Endometrial microvascular endothelial cells (primary cell): ENCODE data around the gene NR5A1. TPM values are rescaled to one million over a fixed set of nuclear protein-coding genes. Genes with fewer than 3 reads are reported as not detected.

ENCODE experiments used
- in situ Hi-C: cut with HindIII; loops from 2 replicates; pipeline ENCODE4 v1.10.0; 2017; ENCODE audit warnings: low sequenced_read_pairs, low pct_unique_long_range_greater_than_20kb; ENCODE audit errors: inconsistent ontology term
- total RNA-seq: library from RNA; depleted of rRNA; stranded (reverse); fragments of >200 nt; gene quantifications from one replicate; pipeline ENCODE4 v1.2.3, GENCODE V29; 2015; ENCODE audit errors: inconsistent ontology term

NR5A1 gene
- total RNA-seq, 1 donor from 2014 or later, result not detected

DNA sequence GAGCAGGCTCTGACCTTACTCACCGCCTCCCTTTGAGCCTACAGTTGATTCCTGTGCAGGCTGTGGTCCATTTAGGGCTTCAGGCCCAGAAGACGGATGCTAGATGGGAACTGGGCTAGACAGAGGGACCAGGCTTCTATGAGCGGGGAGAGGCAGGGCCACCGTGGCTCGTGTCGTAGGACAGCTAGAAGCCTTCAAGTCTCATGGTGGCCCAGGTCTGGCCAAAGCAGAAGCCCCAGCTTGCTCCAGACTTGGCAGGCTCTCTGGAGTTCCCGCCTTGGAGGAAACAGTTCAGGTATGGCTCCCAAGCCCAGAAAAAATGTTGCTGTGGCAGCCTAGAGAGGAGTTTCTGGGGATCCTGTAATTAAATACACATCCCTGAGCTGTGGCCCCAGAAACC is 10.9 kb upstream of the NR5A1 start:
- in situ Hi-C loops, result no loop called here

DNA sequence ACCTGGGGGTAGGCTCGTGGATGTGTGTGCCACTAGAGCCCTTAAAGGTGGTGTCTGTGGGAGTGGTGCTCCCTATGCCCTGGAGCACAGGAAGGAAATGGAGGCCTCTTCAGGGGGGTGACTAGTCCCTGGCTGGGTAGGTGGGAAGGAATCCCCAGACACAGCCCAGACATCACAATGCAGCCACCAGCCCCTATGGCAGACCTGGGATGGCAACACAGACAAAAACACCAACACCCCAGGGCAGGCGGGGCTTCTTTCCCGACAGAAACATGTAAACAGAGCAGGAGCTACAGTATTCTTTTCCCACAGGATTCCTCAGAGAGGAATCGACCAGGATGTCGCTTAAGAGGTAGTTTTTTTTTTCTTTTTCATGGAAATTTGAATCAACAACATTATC is 10.4 kb upstream of the NR5A1 start:
- in situ Hi-C loops, result no loop called here

DNA sequence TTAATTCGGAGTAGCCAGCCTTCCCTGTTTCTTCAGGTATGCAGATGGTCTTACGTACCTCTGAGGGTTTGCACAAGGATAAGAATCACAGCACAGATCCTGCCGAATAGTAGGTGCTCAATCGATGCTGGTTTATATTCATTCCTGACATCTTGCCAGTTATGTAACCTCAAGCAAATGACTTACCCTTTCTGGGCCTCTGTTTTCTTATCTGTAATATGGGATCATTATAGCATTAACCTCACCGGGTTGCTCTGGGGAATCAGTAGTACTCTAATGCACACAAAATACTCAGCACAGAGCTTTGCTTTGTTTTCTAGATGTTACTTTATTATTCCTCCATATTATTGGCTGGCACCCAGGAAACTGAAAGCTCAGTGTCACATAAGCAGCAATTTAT is 7.7 kb upstream of the NR5A1 start:
- in situ Hi-C loops, result no loop called here

DNA sequence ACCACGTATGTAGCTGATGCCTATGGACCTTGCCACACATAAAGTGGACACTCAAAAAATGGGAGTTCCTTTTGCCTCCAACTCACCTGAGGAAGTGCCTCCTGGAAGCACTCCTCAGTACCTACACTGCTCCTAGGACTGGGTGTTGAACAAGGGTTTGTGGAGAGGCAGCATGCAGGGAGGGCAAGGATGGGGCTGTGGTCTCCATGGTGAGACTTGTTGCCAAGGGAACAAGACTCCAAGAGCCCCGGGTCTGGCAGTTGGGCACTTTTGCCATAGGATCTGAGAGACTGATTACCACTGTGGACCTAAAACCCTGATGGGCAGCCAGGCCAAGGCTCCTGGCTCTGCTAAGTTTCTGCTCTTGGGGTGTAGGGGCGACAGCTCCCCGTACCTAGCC is 6.9 kb upstream of the NR5A1 start:
- in situ Hi-C loops, result no loop called here

DNA sequence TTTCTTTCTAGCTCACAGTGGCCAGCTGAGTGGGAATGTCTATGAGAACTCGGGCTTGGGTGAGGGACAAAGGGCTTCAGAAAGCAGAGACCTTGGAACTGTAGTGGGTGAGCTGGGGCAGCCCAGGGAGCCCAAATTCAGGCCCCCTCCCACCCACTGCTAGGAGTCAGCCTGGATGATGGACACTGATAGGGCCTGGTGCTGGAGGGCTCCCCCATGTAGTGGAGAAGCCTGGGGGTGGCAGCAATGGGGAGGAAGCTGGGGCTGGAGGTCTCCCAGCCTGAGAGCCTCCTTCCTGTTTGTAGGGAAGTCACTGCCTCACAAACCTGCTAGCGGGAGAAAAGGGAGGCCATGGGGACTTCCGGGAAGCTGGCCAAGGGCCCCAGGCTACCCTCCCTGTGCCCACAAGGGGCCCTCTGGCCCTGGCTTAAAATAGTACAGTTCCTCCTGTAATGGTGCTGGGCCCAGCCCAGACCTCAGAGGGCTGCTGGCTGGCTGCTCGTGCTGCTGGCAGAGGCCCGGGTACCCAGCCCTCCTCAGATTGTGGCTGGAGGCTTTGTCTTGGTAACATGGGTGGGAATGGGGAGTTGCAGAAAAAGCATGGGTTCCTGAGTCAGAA is 6.3 kb upstream of the NR5A1 start:
- in situ Hi-C loops, result no loop called here

DNA sequence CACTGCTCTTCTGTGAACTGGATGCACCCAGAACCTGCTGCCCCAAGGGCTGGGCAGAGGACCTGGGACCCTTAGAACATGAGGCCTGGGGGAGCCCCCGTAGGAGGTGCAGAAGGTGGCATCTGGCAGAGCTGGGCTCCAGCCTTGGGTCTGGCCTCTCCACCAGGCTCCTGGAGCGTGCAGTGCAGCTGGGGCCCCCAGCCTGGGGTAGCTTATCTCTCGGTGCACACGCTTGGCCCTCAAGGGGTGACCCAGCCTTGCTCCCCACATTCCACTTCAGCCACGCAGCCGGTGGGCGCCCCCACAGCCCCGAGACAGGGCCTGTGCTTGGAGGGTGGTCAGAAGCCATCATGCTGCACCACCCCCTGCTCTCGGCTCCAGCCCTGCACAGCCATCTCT is 5.6 kb upstream of the NR5A1 start:
- in situ Hi-C loops, result no loop called here

DNA sequence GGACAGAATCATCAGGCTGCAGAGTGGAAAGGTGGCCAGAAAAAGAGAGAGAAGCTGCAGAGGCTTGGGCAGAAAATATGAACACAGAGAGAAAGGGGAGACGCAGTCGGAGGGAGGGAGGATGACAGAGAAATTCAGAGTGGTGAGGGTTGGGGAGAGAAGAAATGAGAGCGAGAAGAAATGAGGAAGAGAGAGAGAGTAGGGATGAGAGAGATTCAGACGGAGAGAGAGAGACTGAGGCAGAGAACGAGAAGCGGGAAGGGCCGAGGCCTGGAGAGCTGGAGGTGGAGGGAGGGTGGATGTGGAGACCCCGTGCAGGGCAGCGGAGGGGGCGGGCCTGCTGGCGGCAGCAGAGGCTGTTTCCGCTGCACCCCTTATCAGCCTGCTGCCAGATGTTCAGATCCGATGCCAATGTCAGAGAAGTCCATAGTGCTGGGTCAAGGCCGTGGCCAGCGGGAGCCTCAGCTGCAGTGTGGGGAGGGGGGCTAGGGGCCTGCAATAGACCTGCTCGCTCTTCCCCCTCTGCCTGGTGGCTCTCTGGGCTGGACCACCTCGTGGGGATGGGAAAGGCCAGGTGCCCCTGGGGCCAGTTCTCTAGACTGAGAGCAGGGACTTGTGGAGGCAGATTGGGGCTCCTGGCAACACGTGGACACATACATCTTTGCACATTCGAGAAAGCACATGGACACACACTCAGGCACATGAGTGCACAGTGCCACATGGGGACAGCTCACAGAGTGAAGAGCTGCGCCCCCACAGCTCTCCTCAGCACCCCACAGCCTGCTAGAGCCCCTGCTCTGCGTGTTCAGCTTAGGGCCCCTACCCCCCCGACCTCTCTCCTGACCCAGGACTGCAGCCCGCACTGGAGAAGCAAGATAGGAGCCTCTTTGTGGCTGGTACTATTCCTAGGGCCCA is 4.9 kb upstream of the NR5A1 start:
- in situ Hi-C loops, result no loop called here

DNA sequence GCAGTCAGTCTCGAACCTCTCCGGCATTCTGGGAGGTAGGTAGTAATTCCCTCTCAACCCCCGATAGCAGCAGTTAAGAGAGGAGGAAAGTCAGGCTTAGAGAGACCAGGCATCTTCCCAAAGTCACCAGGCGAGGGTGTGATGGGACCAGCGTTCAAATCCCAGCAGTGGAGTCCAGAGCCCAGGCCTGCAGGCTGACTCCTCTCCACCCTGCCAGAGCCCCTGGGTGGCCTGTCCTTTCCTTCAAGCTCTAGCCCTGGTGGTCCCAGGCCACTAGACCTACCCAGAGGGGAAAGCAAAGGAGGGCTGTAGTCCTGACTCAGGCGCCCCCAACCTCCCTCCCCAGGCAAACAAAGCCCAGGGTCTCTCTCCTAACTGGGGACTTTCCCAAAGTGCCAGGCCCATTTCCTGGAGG is 4.2 kb upstream of the NR5A1 start:
- in situ Hi-C loops, result no loop called here

DNA sequence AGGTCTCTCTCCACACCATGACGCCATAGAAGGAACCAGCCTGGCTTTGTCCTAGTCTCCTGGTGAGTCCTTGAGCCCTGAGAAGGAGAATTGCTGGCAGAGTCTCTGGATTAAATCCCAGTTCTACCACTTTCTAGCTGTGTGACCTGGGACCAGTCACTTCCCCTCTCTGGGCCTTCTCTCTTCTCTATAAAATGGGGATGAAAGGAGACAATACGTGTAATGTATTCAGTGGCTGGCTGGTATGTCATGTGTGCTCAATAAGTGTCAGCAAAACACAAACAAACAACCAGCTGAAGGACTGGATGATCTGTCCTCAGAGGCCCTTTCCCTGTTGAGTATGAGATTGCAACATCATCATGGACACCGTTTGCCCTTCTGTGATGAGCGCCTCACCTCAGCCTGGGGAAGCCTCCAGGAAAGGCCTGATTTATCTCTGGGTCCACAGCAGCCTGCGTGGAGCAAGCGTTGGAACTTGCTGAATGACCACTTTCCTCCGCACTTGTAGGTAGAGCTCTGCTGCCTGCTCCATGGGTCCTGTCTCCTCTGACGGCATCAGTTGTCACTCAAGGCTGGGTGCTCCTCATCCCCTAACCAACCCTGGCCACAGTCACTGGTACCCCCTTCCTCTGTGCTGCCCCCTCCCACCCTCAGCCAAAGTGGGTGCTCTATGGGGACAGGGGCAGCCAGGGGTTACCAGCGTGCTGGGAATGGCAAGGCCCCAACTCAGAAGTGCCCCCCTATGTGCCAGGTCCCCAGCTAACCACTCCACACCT is 3.6 kb upstream of the NR5A1 start:
- in situ Hi-C loops, result no loop called here

DNA sequence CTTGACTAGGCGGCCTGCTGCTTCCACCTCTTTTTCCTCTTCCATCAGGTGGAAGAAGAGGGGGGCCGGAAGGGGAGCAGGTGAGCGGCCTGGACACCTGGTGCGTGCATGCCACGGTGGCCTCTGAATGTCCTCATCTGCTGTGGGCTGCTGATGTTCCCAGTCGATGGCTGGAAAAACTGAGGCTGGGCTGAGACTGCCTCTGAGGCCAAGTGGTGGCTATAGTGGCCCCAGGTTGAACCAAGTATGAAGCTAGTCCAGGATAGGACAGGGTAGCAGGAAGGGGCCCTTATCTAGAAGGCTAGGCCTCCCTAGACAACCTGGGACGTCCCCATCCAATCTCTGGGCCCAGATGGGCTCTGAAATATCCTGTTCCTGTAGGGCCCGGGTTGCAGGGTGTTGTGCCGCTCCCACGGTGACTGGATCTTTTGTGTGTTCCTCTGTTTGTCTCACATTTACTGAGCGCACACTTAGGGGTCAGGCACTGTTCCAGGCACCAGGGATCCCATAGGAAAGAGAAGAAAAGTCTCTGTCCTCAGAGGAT is 753 bp upstream of the NR5A1 start:
- in situ Hi-C loops, result no loop called here

DNA sequence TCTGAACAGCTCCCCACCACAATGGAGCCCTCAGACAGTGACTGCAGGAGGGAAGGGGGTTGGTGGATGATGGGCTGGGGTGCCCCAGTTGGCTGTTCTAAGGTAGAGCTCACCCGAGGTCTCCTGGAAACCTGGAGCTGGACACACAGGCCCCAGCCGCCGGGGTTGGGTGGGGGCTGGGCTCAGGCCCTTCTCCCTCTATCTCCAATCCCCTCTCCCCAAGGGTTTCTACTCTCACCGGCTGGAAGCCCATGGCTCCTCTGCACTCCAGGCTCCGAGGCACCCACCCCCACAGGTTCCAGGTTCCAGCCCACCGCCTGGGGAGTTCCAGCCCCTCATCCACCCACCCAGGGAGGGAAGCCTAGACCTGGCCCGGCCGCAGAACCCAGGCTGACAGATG is 766 bp downstream of the NR5A1 start:
- in situ Hi-C loops, result no loop called here

DNA sequence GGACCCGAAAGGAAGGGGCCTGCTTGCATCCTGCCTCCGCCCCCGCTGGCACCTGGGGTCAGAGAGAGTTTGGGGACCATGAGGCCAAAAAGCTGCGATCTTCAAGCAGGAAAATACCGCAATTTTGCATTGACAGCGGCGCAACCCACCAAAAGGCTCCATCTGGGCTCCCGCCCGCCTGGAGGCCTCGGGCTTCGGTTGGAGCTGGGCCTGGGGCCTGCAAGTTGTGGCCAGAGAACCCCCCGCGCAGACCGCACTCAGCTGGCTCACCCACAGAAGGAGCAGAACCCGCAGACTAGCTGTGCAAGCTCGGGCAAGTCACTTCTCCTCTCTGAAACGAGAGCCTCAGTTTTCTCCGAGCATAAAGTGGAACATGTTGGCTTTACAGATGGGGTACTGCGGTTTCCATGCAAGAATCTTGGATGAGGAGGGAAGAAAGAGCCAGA is 1.3 kb downstream of the NR5A1 start:
- in situ Hi-C loops, result no loop called here

DNA sequence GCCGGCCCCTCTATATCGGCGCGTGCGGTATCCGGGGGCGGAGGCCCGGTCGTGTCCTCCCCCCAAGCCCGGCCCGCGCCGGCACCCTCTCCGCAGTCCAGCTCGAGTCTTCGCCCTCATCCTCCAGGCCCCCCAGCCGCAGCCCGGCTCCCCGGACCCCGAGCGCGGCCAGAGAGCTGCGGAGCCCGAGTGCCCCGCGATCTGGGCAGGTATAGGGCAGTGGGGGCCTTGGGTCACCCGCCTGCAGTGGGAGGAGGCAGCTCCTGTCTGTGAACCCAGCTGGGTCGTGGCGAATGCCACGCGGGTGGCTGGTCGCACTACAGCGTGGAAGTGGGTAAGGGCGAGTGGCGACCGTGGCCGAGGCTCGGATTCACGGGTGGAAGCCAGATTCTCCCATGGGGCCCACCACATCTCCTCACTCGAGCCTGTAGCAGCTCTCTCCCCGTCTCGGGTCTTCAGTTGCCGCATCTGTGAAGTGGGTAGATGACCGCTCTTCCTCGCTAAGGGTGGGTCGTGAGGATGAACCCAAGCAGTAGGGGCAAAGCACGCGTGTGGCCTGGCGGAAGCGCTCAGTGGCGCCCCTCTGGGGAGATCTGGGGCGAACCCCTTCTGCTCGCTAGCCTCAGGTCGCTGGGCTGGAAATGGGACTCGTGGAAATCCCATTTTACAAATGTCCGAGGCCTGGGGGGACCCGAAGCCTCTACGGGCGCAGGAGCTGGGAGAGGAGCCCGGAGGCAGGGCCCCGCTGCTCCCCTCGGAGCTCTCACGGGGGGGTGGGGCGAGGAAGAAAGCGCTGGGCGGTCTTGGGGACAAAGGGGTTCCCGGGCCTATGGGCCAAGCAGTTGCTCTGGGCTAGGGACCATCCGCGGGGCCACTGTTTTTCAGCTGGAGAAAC is 1.9 kb downstream of the NR5A1 start:
- in situ Hi-C loops, result no loop called here

DNA sequence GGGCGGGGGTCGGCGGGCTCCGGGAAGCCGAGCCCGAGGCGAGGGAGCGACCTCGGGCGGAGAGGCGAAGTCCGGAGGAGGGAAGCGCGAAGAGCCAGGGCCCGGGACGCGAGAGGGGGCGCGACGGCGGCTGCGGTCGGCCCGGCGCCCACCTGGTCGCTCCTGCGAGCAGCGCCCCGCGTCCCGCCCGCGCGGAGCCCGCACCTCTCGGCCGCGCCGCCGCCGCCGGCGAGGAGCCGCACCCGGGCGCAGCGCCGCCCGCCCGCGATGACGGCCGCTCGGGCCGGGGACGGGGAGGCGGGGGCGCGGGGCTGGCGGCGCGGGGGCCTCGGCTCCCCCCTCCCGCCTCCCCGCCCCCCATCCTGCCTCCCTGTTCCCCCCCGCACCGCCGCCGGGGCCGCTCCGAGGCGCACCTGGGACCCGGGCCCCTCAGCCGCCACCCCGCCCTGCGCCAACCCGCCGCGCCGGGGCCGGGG is 2.6 kb downstream of the NR5A1 start:
- in situ Hi-C loops, result no loop called here

DNA sequence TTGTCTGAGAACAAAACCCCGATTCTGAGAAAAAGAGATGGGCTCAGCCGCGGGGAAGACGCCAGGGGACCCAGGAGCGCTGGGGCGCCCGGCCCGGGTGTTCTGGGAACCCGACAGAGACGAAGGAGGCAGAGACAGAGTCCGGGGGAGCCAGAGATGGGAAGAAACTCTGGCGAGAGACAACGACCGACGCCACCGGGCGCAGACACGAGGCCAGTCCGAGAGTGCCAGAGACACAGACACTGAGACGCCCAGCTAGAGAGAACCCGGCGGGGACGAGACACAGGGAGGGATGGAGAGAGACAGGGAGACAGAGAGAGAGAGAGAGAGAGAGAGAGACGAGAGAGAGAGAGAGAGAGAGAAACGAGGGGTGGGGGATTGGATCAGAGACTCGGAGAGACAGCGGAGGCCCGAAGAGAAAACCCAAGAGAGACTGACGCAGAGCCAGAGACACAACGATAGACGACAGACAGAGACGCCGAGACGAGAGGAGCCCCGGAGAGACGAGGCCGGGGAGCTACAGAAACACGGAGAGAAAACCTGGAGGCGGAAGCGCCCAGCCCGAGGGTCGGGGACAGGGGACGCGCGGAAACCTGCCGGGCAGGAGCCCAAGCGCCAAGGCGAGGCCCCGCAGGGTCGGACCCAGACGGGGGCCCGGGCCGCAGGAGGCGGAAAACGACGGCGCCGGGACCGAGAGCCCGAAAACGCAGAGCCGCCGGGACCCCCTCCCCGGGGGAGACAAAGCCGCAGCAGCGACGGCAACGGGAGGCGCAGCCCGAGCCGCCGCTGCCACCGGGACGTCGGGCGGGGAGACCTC is 3.3 kb downstream of the NR5A1 start:
- in situ Hi-C loops, result no loop called here

DNA sequence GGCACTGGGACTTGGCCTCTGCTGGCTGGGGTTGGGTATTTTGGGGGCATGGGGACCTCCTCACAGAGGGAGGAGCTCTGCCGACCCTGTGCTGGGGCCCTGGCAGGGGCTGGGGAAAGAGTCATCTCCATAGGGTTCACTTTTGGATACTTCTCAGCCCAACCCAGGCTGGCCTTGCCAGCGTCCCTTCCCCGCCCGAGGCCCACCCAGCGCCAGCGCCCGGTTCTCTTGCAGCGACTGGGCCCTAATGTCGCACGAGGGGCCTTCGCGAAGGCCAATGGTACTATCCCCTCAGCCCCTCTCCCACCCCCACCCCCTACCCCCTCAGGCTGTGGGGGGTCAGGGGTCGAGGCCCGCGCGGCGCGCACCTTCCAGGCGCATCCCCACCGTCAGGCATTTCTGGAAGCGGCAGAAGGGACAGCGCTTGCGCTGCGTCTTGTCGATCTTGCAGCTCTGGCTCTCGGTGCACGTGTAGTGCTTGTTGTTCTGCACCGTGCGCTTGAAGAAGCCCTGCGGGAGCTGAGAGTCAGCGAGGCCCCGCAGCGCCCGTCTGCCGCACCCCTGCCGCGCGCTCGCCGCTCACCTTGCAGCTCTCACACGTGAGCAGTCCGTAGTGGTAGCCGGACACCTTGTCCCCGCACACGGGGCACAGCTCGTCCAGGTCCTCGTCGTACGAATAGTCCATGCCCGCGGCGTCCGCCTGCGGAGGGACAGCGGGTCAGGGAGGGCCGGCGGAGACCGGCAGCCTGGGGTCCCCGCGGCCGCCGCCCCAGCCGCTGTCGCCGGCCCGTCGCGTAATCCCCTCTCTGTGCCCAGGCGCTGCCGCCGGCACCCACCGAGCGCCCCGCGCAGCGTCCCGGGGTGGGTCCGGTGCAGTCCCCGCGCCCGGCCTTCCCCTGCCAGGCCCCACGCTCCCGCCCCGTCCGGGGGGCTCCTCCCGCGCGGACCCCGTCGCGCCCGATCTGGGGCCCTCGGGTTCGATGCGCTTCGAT is 4.2 kb downstream of the NR5A1 start:
- in situ Hi-C loops, result no loop called here
